ENCODE results near the gene SAMD11.
A peak's percentile ranks its signal among the peaks of the same experiment; 100 is the strongest.
"Not testable (repeated sequence)": the region's sequence is repeated elsewhere in the genome, so short reads cannot be mapped to it uniquely, and the experiment has no call there.

The SAMD11 gene, protein sequence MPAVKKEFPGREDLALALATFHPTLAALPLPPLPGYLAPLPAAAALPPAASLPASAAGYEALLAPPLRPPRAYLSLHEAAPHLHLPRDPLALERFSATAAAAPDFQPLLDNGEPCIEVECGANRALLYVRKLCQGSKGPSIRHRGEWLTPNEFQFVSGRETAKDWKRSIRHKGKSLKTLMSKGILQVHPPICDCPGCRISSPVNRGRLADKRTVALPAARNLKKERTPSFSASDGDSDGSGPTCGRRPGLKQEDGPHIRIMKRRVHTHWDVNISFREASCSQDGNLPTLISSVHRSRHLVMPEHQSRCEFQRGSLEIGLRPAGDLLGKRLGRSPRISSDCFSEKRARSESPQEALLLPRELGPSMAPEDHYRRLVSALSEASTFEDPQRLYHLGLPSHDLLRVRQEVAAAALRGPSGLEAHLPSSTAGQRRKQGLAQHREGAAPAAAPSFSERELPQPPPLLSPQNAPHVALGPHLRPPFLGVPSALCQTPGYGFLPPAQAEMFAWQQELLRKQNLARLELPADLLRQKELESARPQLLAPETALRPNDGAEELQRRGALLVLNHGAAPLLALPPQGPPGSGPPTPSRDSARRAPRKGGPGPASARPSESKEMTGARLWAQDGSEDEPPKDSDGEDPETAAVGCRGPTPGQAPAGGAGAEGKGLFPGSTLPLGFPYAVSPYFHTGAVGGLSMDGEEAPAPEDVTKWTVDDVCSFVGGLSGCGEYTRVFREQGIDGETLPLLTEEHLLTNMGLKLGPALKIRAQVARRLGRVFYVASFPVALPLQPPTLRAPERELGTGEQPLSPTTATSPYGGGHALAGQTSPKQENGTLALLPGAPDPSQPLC

DNA sequence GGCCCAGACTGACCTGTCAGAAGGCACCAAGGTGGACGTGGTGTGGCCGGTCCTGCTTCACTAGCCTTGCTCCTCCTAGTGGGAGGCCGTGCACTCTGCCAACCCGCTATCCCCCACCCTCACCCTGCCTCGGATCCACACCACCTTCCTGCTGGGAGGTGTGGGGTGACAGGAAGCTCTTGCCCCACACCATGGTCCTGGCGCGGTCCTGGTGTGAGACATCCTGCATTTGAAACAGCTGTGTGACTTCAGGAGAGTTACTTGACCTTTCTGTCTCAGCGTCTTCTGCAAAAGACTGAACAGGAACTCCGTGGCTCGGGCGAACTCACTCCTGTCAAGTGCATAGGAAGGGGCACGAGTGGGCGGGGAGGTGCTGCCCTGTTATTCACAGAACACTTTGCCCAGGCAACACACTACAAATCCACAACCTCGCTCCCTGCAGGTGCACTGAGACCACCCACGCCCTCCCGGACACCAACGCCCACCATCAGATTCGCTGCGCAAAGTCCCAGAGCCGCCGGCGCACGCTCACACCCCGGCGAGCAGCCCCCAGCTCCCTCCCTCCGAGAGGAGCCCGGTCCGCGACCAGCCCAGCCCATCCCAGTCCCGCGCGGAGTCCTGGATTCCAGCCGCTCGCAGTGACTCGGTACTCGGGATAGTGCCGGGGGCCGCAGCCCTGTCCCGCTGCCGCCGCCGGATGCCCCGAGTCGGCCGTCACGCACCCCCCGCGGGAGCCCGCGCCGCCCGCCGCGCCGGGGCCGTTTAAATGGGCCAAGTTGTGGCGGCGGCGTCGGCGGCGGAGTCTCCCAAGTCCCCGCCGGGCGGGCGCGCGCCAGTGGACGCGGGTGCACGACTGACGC, at the start of gene SAMD11:
Gene SAMD11, plus strand, starts transcription at position 793 of the 860 bp plus-strand sequence. CDS start 509 bp downstream, outside the sequence.
- DNase-seq: peak; percentile 81 to 95 (median 82)

DNA sequence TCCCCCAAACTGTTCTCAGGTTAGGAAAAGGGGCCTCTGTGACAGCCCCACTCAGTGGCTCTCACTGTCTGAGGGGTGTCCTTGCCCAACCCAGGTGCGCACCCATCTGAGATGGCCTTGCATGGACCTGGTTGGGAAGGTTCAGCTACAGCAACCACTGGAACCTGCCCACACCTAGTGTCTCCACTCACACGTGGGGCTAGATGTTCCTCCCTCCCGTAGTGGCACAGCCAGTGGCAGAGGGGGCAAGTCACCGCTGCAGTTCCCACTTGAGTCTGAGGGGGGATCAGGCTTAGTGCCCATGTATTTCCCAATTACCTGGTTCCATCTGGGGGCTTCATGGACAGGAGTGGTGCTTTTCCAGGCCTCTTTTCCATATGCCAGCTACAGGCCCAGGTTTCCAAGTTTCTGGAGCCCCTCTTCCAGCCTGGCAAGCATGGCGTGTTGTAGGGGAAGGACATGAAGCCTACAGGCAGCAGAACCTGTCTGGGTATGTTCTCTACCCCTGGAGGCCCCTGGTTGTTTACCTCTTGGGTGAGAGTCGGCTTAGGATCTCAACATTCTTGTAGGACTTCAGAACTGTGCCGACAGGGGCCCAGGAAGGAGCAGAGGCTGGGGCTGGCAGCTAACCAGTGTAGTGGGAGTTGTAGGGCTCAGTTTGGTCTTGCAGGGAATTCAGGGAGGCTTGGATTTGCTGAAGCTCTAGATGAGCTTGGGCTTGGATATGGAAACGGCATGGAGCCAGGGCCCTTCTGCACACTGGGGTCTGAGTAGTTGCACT, 47.1 kb upstream of the SAMD11 start:
- not testable (repeated sequence) for DNase-seq

DNA sequence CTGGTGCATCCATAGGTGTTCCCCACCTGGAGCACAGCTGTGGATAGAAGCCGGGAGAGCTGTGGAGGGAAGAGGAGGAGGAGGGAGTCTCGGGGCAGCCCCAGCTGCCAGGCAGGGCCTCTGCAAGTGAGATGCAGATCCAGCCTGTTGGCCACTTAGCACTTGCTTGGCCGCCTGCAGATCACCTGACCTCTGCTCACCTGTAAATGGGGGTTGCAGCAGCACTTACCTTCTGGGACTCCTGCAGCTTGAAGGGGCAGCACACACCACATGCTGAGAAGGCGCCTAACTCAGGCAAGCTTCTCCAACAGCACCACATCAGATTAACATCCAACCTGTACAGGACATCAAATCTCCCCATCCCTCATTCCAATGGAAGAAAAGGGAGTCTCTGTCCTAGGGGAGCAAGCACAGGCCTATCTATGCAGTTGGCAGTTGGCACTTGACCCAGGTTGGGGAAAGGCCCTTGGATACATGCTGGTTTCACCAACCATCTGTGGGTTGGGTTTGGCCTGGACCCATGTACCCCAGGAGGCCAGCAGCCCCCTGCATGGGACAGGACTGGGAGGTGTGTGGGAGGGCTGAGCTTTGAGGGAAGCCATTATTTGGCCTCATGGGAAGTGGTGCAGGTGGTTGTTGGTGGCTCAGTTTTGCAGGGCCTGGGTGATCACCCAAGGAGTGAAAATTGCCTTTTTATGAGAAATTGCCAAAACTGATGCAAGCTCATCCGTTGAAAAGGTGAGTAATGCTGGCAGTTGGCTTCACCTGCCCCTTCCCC, 46.3 kb upstream of the SAMD11 start:
- DNase-seq: not testable (repeated sequence)

DNA sequence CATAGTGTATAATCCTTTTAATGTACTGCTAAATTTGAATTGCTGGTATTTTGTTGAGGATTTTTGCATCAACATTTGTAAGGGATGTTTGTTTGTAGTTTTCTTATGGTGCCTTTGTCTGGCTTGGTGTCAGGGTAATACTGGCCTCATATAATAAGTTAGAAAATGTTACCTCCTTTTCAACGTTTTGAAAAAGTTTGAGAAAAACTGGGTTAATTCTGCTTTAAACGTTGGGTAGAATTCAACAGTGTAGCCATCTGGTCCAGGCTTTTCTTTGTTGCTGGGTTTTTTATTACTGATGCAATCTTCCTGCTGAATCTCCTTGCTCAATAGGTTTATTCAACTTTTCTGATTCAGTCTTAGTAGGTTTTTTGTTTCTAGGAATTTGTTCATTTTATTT, 43.2 kb upstream of the SAMD11 start:
- DNase-seq: not testable (repeated sequence)

DNA sequence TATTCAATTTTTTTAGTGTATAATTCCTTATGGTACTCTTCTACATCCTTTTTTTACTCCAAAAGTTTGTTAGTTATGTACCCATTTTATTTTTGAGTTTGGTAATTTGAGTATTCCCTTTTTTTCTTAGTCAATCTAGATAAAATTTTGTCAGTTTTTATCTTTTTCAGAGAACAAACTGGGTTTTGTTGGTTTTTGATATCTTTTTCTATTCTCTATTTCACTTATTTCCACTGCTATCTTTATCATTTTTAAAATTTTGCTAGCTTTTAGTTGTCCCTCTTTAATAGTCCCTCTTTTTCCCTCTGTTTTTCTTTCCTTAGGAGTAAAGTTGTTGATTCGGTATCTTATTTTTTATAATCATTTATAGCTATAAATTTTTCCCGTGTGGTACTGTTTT, 42.8 kb upstream of the SAMD11 start:
- DNase-seq: not testable (repeated sequence)

DNA sequence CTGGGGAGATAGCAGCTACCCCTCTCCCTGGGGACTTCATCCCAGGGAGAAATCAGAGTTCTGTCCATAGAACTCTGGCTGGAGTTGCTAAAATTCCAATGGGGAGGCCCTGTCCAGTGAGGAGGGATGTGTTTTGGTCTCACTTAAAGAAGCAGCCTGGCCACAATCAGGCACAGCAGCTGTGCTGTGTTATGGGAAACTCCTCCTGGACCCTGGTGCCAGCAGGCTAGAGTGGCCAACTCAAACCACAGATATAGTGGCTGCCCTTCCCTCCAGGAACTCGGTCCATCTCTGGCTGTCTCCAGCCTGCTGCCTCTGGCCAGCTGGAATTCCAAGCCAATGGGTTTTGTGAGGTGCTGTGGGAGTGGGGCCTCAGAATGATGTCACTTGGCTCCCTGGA, 37.4 kb upstream of the SAMD11 start:
- no peak for DNase-seq

DNA sequence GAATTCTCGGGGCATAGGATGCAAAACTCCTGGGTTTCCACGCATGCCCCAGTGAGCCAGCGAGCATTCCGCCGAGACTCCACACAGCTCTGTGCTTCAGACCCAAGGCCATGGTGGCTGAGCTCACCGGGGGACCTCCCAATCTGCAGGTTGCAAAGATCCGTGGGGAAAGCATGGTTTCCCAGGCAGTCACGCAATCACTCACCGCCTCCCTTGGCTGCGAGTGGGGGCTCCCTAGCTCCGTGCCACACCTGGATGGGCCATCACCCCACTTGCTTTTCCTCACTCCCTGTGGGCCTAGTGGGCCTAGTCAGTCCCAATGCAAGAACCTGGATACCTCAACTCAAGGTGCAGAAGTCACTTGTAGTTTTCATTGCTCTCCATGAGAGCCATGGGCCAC, 37.0 kb upstream of the SAMD11 start:
- no peak for DNase-seq

DNA sequence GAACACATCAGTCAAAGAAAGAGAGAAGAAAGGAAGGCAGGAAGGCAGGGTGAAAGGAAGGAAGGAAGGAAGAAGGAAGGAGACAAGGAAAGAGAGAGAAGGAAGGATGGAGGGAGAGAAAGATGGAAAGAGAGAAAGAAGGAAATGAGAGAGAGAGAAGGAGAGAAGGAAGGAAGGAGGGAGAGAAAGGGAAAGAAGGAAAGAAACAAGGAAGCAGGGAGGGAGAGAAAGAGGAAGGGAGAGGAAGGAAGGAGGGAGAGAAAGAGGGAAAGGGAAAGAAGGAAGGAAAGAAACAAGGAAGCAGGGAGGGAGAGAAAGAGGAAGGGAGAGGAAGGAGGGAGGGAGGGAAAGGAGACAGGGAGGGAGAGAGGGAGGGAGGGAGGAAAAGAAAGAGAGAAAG, 35.4 kb upstream of the SAMD11 start:
- DNase-seq: no peak

DNA sequence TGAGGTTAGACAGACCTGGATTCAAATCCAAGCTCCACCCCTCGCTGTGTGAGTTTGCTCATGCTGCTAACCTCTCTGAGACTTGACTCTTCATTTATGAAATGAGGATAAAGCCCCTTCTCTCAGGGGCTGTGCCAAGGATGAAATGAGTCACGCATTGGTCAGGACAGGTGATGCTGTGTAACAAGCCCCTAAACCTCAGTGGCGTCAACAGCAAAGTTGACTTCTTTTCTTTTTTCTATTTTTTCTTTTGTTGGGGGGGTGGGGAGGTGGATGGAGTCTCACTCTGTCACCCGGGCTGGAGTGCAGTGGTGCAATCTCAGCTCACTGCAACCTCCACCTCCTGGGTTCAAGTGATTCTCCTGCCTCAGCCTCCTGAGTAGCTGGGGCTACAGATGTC, 33.9 kb upstream of the SAMD11 start:
- not testable (repeated sequence) for DNase-seq

DNA sequence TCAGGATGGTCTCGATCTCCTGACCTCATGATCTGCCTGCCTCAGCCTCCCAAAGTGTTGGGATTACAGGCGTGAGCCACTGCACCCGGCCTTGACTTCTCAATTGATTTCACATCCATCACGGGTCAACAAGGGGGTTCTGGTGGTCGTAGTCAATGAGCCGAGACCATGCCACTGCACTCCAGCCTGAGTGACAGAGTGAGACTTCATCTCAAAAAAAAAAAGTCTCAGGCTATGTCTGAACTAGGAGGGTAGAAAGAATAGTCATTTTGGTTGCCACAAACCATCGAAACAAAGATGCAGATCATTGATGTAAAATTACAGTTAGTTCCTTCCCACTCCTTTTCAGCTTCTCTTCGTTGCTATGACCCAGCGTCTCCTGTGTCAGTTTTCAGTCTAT, 33.5 kb upstream of the SAMD11 start:
- DNase-seq: not testable (repeated sequence)

DNA sequence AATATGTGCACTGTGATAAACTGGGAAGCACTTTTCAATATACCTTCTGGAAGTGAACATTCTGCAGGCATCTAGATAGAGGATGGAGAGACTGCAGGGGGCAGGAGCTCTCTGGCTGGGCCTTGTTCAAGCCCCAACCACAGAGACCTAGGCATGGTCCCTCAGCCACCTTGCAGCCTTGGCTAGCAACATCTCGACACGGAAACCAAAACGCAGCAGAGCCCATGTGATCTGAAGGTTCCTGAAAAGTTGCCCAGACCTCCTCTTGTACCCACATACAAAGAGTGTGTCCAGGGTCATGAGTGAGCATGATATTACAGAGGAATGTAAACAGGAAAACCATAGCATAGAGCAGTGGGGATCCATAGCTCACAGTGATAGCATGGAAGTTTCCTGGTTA, 33.1 kb upstream of the SAMD11 start:
- DNase-seq: peak; percentile 24 to 39 (median 29)

DNA sequence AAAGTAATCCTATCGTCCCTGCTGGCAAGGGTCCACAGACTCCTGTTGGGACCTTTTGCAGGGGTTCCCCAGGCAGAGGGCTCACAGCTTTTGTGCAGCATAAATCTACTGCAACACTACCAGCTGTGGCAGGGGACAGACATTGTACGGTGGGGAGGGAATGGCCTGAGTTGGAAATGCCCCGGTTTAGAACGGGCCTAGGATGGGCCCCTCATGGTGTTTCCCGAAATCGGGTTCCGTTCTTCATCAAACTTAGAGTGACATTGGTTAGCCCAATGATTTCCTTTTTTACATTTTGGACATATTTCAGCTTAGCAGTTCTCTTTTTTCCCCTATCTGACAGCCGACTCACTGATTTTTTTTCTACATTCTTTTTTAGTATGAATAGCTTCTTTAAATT, 26.5 kb upstream of the SAMD11 start:
- DNase-seq: peak; percentile 62 to 65 (median 62)

DNA sequence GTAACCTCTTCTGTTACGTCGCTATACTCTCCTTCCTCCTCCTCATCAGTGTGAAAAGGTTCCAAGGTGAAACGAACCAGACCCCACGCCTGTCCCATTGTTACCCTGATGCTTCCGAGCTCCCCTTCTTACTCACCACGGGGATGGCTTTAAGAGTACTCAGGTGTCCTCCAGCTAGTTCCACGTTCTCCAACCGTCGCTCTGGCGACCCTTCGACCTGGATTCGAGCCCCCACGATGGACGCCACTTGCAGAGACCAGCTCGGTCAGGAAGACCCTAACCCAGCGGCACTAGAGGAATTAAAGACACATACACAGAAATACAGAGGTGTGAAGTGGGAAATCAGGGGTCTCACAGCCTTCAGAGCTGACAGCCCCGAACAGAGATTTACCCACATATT, 25.8 kb upstream of the SAMD11 start:
- DNase-seq: not testable (repeated sequence)

DNA sequence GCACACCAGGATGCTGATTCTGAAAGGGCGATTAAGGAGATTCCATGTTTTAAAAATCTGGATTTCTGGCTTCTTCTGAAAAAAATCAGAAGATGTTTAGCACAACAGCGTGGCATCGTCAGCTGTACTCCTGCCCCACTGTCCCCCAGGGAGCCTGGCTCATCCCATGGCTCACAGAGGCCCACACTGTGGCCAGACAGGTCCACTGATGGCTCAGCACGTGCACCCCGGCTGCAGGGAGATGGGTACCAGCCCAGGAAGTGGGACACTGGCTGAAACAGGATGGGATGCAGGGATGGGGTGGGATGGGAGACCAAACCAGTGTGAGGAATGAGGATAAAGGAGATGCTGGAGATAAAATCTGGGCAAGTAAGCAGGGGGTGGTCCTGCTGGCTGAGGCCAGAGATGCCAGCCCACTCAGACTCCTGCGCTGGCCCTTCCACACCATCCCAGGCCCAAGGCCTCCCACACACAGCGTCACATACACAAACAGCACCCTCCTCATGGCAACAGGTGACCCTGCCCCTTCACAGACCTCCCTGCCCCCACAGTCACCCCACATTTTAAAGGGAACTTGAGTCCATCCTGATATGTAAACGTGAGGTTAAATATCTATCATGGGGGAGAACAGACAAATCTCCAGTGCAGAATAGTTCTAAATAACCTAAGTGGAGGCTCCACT, 23.9 kb upstream of the SAMD11 start:
- DNase-seq: no peak

DNA sequence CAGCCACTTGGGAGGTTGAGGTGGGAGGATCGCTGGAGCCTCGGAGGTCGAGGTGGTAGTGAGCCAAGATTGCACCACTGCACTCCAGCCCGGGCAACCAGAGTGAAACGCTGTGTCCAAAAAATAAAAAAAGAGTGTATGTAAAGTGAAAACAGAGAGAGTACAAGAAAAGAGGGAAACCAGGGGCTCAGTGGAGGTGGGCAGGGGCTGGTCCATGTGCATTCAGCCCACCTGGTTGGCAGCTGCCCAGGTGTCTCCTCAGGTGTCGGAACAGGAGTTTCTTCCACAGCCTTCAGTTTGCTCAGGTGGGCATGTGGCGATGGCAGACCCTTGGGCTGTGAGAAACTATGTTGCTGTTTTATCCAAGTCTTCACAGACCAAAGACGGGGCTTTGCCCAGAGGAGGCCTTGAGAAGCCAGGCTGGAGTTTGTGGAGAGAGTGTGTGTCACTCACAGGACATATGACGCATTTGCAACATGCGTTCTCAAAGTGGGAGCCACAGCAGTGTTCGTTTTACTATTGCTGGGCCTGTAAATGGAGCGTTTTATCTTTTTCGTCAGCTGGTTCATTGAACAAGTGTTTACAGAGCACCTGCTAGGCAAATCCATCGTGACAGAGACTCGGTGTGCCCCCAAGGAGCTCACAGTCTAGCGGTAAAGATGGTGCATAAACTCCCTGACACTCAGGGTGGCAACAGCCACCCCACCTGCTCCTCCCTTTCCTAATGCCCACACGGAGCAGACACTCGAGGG, 22.4 kb upstream of the SAMD11 start:
- no peak for DNase-seq

DNA sequence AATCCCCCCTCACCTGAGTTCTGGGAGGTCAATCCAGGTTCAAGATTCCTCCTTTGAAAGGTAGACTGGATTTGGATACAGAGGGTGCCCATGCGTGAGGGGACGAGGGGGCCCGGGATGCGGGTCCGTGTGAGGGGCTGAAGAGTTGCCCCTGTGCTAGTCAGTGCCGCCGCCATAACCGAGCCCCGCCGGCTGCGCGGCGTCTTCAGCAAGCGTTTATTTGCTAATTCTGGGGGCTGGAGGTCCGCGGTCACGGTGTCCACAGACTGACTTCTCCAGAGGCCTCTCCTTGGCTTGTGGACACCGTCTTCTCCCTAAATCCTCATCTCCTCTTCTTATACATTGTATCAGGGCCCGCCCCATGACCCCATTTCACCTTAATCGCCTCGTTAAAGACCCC, 20.9 kb upstream of the SAMD11 start:
- DNase-seq: no peak

DNA sequence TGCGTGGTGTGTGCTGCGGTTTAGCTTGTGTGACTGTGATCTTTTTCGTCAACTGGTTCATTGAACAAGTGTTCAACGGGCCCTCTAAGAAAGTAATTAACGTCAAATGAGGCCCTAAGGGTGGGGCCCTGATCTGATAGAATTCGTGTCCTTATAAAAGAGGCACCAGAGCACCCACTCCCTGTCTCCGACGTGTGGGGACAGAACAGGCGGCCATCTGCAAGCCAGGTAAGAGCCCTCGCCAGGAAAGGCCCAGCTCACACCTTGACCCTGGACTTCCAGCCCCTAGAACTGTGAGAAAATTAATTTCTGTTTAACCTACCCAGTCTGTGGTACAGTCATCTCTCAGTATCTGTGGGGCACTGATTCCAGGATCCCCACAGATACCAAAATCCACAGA, 20.4 kb upstream of the SAMD11 start:
- DNase-seq: no peak

DNA sequence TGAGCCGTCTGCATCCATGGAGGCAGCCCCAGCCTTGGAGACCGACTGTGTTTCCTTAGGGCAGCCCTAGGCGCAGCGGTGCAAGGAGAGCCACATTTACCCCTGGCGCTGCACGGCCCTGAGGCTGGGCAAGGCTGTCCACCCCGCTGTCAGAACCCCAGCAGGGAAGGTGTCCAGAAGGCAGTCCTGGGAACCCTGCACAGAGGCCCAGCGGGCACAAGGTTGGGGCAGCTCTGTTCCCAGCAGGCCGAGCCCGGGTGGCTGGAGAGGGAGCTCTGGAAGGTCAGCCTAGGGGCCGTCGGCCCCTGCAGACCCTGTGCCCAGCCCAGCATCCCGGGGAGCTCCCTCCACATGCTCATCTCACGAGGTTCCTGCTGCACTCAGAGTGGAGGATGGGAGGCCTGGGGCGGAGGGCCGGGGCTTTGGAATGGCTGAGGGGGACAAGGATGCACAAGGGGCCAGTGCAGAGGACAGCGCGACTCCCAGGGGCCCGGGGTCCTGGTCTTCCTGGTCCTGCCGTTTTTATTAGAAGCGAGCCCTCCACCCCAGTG, 19.9 kb upstream of the SAMD11 start:
- DNase-seq: no peak

DNA sequence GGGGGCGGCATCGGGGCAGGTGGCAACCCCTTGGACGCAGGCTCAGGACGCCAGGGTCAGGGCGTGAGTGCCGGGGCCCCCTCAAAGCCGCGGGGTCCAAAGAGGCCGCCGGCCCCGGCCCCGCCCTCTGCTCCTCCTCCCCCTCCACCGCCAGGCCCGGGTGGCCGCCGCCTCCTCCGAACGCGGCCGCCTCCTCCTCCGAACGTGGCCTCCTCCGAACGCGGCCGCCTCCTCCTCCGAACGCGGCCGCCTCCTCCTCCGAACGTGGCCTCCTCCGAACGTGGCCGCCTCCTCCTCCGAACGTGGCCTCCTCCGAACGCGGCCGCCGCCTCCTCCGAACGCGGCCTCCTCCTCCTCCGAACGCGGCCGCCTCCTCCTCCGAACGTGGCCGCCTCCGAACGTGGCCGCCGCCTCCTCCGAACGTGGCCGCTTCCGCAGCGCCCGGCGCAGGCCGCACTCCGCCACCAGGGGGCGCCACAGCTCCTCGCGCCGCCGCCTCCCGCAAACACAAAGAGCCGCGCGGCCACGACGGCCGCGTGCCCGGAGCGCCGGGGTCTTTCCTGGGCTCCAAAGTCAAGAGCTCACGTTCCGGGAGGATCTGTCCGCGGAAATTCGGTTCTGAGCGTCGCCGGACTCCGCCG, 19.3 kb upstream of the SAMD11 start:
- DNase-seq: peak; percentile 72 to 92 (median 87)

Measured in suppressor macrophage treated with lipopolysaccharide for 1 hour (primary cell).